OCI-LY1 (cell line): ENCODE measurements around the gene TPGS2.

Experiments used
- H2AFZ ChIP-seq: fragments of 200-600 bp; sonication (generic), shearing (Covaris generic); 2 replicates; pipeline ENCODE4 v1.6.0; 2014; ENCODE audit warnings: antibody characterized with exemption, mild to moderate bottlenecking, low read length
- H3F3A ChIP-seq: fragments of 200-600 bp; sonication (generic), shearing (Covaris generic); 2 replicates; pipeline ENCODE4 v1.6.0; 2014; ENCODE audit warnings: mild to moderate bottlenecking, antibody characterized with exemption, low read length, moderate library complexity; ENCODE audit not compliant: insufficient read depth
- H3K27ac ChIP-seq: fragments of 200-600 bp; sonication (generic); 2 replicates; pipeline ENCODE4 v1.5.1; 2014; ENCODE audit warnings: low read length, mixed run types, mild to moderate bottlenecking, low read depth; ENCODE audit not compliant: poor library complexity, severe bottlenecking
- H3K27me3 ChIP-seq: fragments of 200-600 bp; sonication (generic); 2 replicates; pipeline ENCODE4 v1.6.0; 2014; ENCODE audit warnings: antibody characterized with exemption, mild to moderate bottlenecking, low read length, moderate library complexity; ENCODE audit not compliant: insufficient read depth
- H3K36me3 ChIP-seq: fragments of 200-600 bp; sonication (generic); 2 replicates; pipeline ENCODE4 v1.6.1; 2014; ENCODE audit warnings: mild to moderate bottlenecking, antibody characterized with exemption, low read length, moderate library complexity, mixed read lengths; ENCODE audit not compliant: insufficient read depth
- H3K4me1 ChIP-seq: fragments of 200-600 bp; sonication (generic); 2 replicates; pipeline ENCODE4 v1.5.1; 2014; ENCODE audit warnings: mild to moderate bottlenecking, low read length, moderate library complexity; ENCODE audit not compliant: insufficient read depth, severe bottlenecking
- H3K4me2 ChIP-seq: fragments of 200-600 bp; sonication (generic), shearing (Covaris generic); 2 replicates; pipeline ENCODE4 v1.6.1; 2014; ENCODE audit warnings: low read length
- H3K4me3 ChIP-seq: fragments of 200-600 bp; sonication (generic); 2 replicates; pipeline ENCODE4 v1.5.1; 2014; ENCODE audit warnings: low read length, low read depth, mild to moderate bottlenecking, mixed read lengths; ENCODE audit not compliant: poor library complexity, severe bottlenecking
- H3K79me2 ChIP-seq: fragments of 200-600 bp; shearing (Covaris generic); 2 replicates; pipeline ENCODE4 v1.6.1; 2016; ENCODE audit warnings: mixed run types, low read length, mixed read lengths; ENCODE audit not compliant: insufficient read depth
- H3K9ac ChIP-seq: fragments of 200-600 bp; sonication (generic), shearing (Covaris generic); 2 replicates; pipeline ENCODE4 v1.6.1; 2014; ENCODE audit warnings: mild to moderate bottlenecking, low read length, mixed read lengths
- H3K9me2 ChIP-seq: fragments of 200-600 bp; sonication (generic), shearing (Covaris generic); 2 replicates; pipeline ENCODE4 v1.6.1; 2014; ENCODE audit warnings: low read depth, mild to moderate bottlenecking, low read length, mixed read lengths
- H3K9me3 ChIP-seq: fragments of 200-600 bp; shearing (Covaris generic); 2 replicates; pipeline ENCODE4 v1.6.1; 2014; ENCODE audit warnings: low read length, mixed read lengths
- H4K20me1 ChIP-seq: fragments of 200-600 bp; sonication (generic), shearing (Covaris generic); 2 replicates; pipeline ENCODE4 v1.6.0; 2016; ENCODE audit warnings: mild to moderate bottlenecking, low read length; ENCODE audit not compliant: insufficient read depth
- EZH2 ChIP-seq: fragments of 200-600 bp; sonication (generic), shearing (Covaris generic); IDR thresholded peaks from 2 replicates; pipeline ENCODE4 v1.8.0; 2017; ENCODE audit warnings: borderline replicate concordance, mixed run types, mild to moderate bottlenecking, antibody characterized with exemption, low read length, moderate library complexity, mixed read lengths
- TF ChIP-seq, protein P1 (sequence below): fragments of 200-600 bp; sonication (generic), shearing (Covaris generic); IDR thresholded peaks from 2 replicates; pipeline ENCODE4 v1.5.1; 2017; ENCODE audit warnings: mild to moderate bottlenecking, antibody characterized with exemption, low read length, moderate library complexity, mixed read lengths

TPGS2 gene

DNA sequence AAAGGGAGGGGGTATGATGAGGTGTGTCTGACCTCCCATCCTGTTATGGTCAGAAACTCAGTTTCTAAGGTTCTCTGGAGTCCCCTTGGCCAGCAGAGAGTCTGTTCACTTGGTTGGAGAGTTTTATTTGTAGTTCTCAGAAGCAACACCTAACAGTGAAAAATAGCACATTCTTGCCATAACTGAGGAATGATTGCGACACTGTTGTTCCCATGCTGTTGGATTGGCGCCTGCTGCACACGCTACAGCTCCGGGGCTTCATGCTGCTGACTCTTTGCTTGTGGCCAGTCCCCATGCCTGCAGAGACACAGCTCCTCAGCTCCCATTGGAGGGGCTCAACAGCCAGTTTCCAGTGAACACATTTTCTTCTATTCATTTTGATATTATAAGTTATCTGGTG, 42.1 kb downstream of the TPGS2 start:
- Histone ChIP-seq H3K4me2 (no peak overlapping the region), H3K4me1 (no peaks in the 10 kb centered on the region), H3K36me3 (peaks cover 30% of the 10 kb centered on the region), H3K27me3 (no peaks in the 10 kb centered on the region), H2AFZ (no peak overlapping the region), H3K9ac (no peak overlapping the region), H3K27ac (no peak overlapping the region), H3F3A (no peaks in the 10 kb centered on the region), H4K20me1 (no peaks in the 10 kb centered on the region), H3K9me3 (0 out of 2 replicates have a peak, but pooled peaks cover 3% of the 10 kb centered on the region), H3K4me3 (no peak overlapping the region), H3K9me2 (no peaks in the 10 kb centered on the region), H3K79me2 (no peaks in the 10 kb centered on the region)
- TF ChIP-seq, protein P1, sequence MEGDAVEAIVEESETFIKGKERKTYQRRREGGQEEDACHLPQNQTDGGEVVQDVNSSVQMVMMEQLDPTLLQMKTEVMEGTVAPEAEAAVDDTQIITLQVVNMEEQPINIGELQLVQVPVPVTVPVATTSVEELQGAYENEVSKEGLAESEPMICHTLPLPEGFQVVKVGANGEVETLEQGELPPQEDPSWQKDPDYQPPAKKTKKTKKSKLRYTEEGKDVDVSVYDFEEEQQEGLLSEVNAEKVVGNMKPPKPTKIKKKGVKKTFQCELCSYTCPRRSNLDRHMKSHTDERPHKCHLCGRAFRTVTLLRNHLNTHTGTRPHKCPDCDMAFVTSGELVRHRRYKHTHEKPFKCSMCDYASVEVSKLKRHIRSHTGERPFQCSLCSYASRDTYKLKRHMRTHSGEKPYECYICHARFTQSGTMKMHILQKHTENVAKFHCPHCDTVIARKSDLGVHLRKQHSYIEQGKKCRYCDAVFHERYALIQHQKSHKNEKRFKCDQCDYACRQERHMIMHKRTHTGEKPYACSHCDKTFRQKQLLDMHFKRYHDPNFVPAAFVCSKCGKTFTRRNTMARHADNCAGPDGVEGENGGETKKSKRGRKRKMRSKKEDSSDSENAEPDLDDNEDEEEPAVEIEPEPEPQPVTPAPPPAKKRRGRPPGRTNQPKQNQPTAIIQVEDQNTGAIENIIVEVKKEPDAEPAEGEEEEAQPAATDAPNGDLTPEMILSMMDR = no peak
- TF ChIP-seq EZH2 = no peak

DNA sequence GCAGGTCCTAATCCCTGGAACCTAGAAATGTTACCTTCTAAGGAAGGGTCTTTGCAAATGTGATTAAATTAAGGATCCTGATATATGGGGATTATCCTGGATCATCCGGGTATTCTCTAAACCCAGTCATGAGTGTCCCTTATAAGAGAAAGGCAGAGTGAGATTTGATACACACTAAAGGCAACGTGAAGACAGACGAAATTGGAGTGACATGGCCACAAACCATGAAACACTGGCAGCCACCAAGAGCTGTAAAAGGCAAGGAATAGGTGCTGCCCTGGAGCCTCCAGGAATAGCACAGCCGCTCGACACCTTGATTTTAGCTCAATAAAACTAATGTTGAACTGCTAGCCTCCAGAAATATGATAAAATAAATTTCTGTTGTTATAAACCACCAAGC, 45.0 kb downstream of the TPGS2 start:
- no peak for TF ChIP-seq EZH2
- TF ChIP-seq, protein P1 = no peak
- Histone ChIP-seq H4K20me1 (no peaks in the 10 kb centered on the region), H3K4me2 (no peak overlapping the region), H3K36me3 (0 out of 2 replicates have a peak, but pooled peaks cover 4% of the 10 kb centered on the region), H3K4me1 (no peaks in the 10 kb centered on the region), H3K9ac (no peak overlapping the region), H2AFZ (no peak overlapping the region), H3K9me2 (no peaks in the 10 kb centered on the region), H3K4me3 (no peak overlapping the region), H3K27me3 (no peaks in the 10 kb centered on the region), H3K9me3 (no peaks in the 10 kb centered on the region), H3F3A (no peaks in the 10 kb centered on the region), H3K79me2 (no peaks in the 10 kb centered on the region), H3K27ac (no peak overlapping the region)

DNA sequence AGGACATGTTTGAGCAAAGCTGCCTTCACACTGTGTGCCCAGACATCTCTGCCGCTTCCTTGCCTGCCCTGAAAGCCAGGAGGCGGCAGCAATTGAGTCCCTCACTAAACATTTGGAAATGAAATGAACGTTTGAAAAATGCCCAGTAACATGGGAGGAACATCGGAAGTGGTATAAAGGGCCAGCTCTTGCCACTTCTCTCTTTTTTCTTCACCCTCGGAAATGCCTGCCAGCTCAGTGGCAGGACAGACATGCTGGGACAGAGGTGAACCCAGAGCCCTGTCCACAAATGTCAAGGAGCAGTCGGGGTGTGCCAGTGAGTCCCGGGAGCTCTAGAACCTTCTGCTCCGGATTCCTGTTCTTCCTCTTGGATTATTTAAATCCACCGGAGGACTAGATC, 46.1 kb downstream of the TPGS2 start:
- no peaks in the 10 kb centered on the region for H3K79me2 ChIP-seq
- H3K4me2 ChIP-seq = no peak overlapping the region
- no peaks in the 10 kb centered on the region for H3F3A ChIP-seq
- no peaks in the 10 kb centered on the region for H4K20me1 ChIP-seq
- no peak for TF ChIP-seq EZH2
- TF ChIP-seq, protein P1 = no peak
- no peaks in the 10 kb centered on the region for H3K9me3 ChIP-seq
- 0 out of 2 replicates have a peak, but pooled peaks cover 4% of the 10 kb centered on the region for H3K36me3 ChIP-seq
- no peaks in the 10 kb centered on the region for H3K9me2 ChIP-seq
- H3K27ac ChIP-seq = no peak overlapping the region
- H3K4me3 ChIP-seq = no peak overlapping the region
- no peaks in the 10 kb centered on the region for H3K27me3 ChIP-seq
- H2AFZ ChIP-seq = no peak overlapping the region
- H3K4me1 ChIP-seq = no peaks in the 10 kb centered on the region
- H3K9ac ChIP-seq = no peak overlapping the region
